ENCODE data around the gene ARHGAP26.

The ARHGAP26 gene

GRCh38 chr5:143142596-143143435, 372.6 kb downstream of the ARHGAP26 start:
- H3K4me3 ChIP-seq (ENCODE audit: low read depth in 1 of 5, low read length in 5 of 5) = no peak overlapping the region
- H3K27me3 ChIP-seq (ENCODE audit: control insufficient read depth in 5 of 5, insufficient read depth in 4 of 5, low read length in 5 of 5) = no peaks in the 10 kb centered on the region
- H3K9me3 ChIP-seq (ENCODE audit: control insufficient read depth in 5 of 5, low read length in 5 of 5) = no peaks in the 10 kb centered on the region
- H3K27ac ChIP-seq (ENCODE audit: low read depth, low read length) = peak overlapping the region; percentile 66
- H3K9ac ChIP-seq (ENCODE audit: low read length in 5 of 5) = peak overlapping the region in 1 of 5 donors; percentile 13
- H3K4me1 ChIP-seq (ENCODE audit: control insufficient read depth in 5 of 5, insufficient read depth in 5 of 5, low read length in 5 of 5) = peaks cover 0 to 32% (median 20%) of the 10 kb centered on the region in 5 donors
- H3K36me3 ChIP-seq (ENCODE audit: control insufficient read depth in 5 of 5, insufficient read depth in 5 of 5, low read length in 5 of 5) = peaks cover 0 to 5% (median 0%) of the 10 kb centered on the region in 5 donors

- peaks cover 0 to 44% (median 31%) of the 10 kb centered on the region in 5 donors for H3K4me1 ChIP-seq (ENCODE audit: control insufficient read depth in 5 of 5, insufficient read depth in 5 of 5, low read length in 5 of 5)
Observed at GRCh38 chr5:143143973-143144372, 373.8 kb downstream of the ARHGAP26 start.

GRCh38 chr5:143145243-143146160, 375.3 kb downstream of the ARHGAP26 start:
- Histone ChIP-seq H3K9ac (ENCODE audit: low read length in 5 of 5) (peak overlapping the region in 2 of 5 donors; percentile 33 to 41), H3K27me3 (ENCODE audit: control insufficient read depth in 5 of 5, insufficient read depth in 4 of 5, low read length in 5 of 5) (no peaks in the 10 kb centered on the region), H3K4me3 (ENCODE audit: low read depth in 1 of 5, low read length in 5 of 5) (peak overlapping the region in 2 of 5 donors; percentile 17 to 38), H3K9me3 (ENCODE audit: control insufficient read depth in 5 of 5, low read length in 5 of 5) (no peaks in the 10 kb centered on the region), H3K27ac (ENCODE audit: low read depth, low read length) (peak overlapping the region; percentile 27), H3K4me1 (ENCODE audit: control insufficient read depth in 5 of 5, insufficient read depth in 5 of 5, low read length in 5 of 5) (peaks cover 0 to 38% (median 28%) of the 10 kb centered on the region in 5 donors), H3K36me3 (ENCODE audit: control insufficient read depth in 5 of 5, insufficient read depth in 5 of 5, low read length in 5 of 5) (peaks cover 0 to 11% (median 3%) of the 10 kb centered on the region in 5 donors)

More at GRCh38 chr5:143143973-143144372, 373.8 kb downstream of the ARHGAP26 start:
- no peaks in the 10 kb centered on the region for H3K27me3 ChIP-seq (ENCODE audit: control insufficient read depth in 5 of 5, insufficient read depth in 4 of 5, low read length in 5 of 5)
- H3K9me3 ChIP-seq (ENCODE audit: control insufficient read depth in 5 of 5, low read length in 5 of 5) = no peaks in the 10 kb centered on the region
- no peak overlapping the region for H3K9ac ChIP-seq (ENCODE audit: low read length in 5 of 5)
- H3K27ac ChIP-seq (ENCODE audit: low read depth, low read length) = peak overlapping the region; percentile 66
- peaks cover 0 to 5% (median 0%) of the 10 kb centered on the region in 5 donors for H3K36me3 ChIP-seq (ENCODE audit: control insufficient read depth in 5 of 5, insufficient read depth in 5 of 5, low read length in 5 of 5)
- H3K4me3 ChIP-seq (ENCODE audit: low read depth in 1 of 5, low read length in 5 of 5) = no peak overlapping the region

GRCh38 chr5:143146161-143146560, 376.0 kb downstream of the ARHGAP26 start:
- Histone ChIP-seq H3K27me3 (ENCODE audit: control insufficient read depth in 5 of 5, insufficient read depth in 4 of 5, low read length in 5 of 5) (no peaks in the 10 kb centered on the region), H3K27ac (ENCODE audit: low read depth, low read length) (peak overlapping the region; percentile 27), H3K4me3 (ENCODE audit: low read depth in 1 of 5, low read length in 5 of 5) (no peak overlapping the region), H3K36me3 (ENCODE audit: control insufficient read depth in 5 of 5, insufficient read depth in 5 of 5, low read length in 5 of 5) (peaks cover 0 to 11% (median 3%) of the 10 kb centered on the region in 5 donors), H3K9ac (ENCODE audit: low read length in 5 of 5) (no peak overlapping the region), H3K4me1 (ENCODE audit: control insufficient read depth in 5 of 5, insufficient read depth in 5 of 5, low read length in 5 of 5) (peaks cover 0 to 38% (median 28%) of the 10 kb centered on the region in 5 donors), H3K9me3 (ENCODE audit: control insufficient read depth in 5 of 5, low read length in 5 of 5) (no peaks in the 10 kb centered on the region)

GRCh38 chr5:143147383-143147782, 377.2 kb downstream of the ARHGAP26 start:
- H3K9me3 ChIP-seq (ENCODE audit: control insufficient read depth in 5 of 5, low read length in 5 of 5) = no peaks in the 10 kb centered on the region
- H3K36me3 ChIP-seq (ENCODE audit: control insufficient read depth in 5 of 5, insufficient read depth in 5 of 5, low read length in 5 of 5) = peaks cover 0 to 11% (median 3%) of the 10 kb centered on the region in 5 donors
- no peak overlapping the region for H3K9ac ChIP-seq (ENCODE audit: low read length in 5 of 5)
- no peak overlapping the region for H3K4me3 ChIP-seq (ENCODE audit: low read depth in 1 of 5, low read length in 5 of 5)
- H3K27ac ChIP-seq (ENCODE audit: low read depth, low read length) = peak overlapping the region; percentile 78
- no peaks in the 10 kb centered on the region for H3K27me3 ChIP-seq (ENCODE audit: control insufficient read depth in 5 of 5, insufficient read depth in 4 of 5, low read length in 5 of 5)
- peaks cover 0 to 36% (median 27%) of the 10 kb centered on the region in 5 donors for H3K4me1 ChIP-seq (ENCODE audit: control insufficient read depth in 5 of 5, insufficient read depth in 5 of 5, low read length in 5 of 5)

- H3K27me3 ChIP-seq (ENCODE audit: control insufficient read depth in 5 of 5, insufficient read depth in 4 of 5, low read length in 5 of 5) = no peaks in the 10 kb centered on the region
- H3K4me1 ChIP-seq (ENCODE audit: control insufficient read depth in 5 of 5, insufficient read depth in 5 of 5, low read length in 5 of 5) = peaks cover 0 to 36% (median 27%) of the 10 kb centered on the region in 5 donors
- no peaks in the 10 kb centered on the region for H3K9me3 ChIP-seq (ENCODE audit: control insufficient read depth in 5 of 5, low read length in 5 of 5)
- peaks cover 0 to 11% (median 3%) of the 10 kb centered on the region in 5 donors for H3K36me3 ChIP-seq (ENCODE audit: control insufficient read depth in 5 of 5, insufficient read depth in 5 of 5, low read length in 5 of 5)
- H3K27ac ChIP-seq (ENCODE audit: low read depth, low read length) = peak overlapping the region; percentile 78
- H3K4me3 ChIP-seq (ENCODE audit: low read depth in 1 of 5, low read length in 5 of 5) = no peak overlapping the region
- H3K9ac ChIP-seq (ENCODE audit: low read length in 5 of 5) = peak overlapping the region in 1 of 5 donors; percentile 9
Observed at GRCh38 chr5:143147902-143148301, 377.7 kb downstream of the ARHGAP26 start.

- Histone ChIP-seq H3K36me3 (ENCODE audit: control insufficient read depth in 5 of 5, insufficient read depth in 5 of 5, low read length in 5 of 5) (peaks cover 0 to 11% (median 3%) of the 10 kb centered on the region in 5 donors), H3K9ac (ENCODE audit: low read length in 5 of 5) (no peak overlapping the region), H3K4me1 (ENCODE audit: control insufficient read depth in 5 of 5, insufficient read depth in 5 of 5, low read length in 5 of 5) (peaks cover 4 to 41% (median 33%) of the 10 kb centered on the region in 5 donors), H3K27ac (ENCODE audit: low read depth, low read length) (peak overlapping the region; percentile 78), H3K4me3 (ENCODE audit: low read depth in 1 of 5, low read length in 5 of 5) (no peak overlapping the region), H3K27me3 (ENCODE audit: control insufficient read depth in 5 of 5, insufficient read depth in 4 of 5, low read length in 5 of 5) (no peaks in the 10 kb centered on the region), H3K9me3 (ENCODE audit: control insufficient read depth in 5 of 5, low read length in 5 of 5) (no peaks in the 10 kb centered on the region)
Observed at GRCh38 chr5:143148771-143149170, 378.6 kb downstream of the ARHGAP26 start.

- H3K27ac ChIP-seq (ENCODE audit: low read depth, low read length) = no peak overlapping the region
- peaks cover 0 to 11% (median 3%) of the 10 kb centered on the region in 5 donors for H3K36me3 ChIP-seq (ENCODE audit: control insufficient read depth in 5 of 5, insufficient read depth in 5 of 5, low read length in 5 of 5)
- no peak overlapping the region for H3K9ac ChIP-seq (ENCODE audit: low read length in 5 of 5)
- no peak overlapping the region for H3K4me3 ChIP-seq (ENCODE audit: low read depth in 1 of 5, low read length in 5 of 5)
- no peaks in the 10 kb centered on the region for H3K9me3 ChIP-seq (ENCODE audit: control insufficient read depth in 5 of 5, low read length in 5 of 5)
- H3K27me3 ChIP-seq (ENCODE audit: control insufficient read depth in 5 of 5, insufficient read depth in 4 of 5, low read length in 5 of 5) = no peaks in the 10 kb centered on the region
- H3K4me1 ChIP-seq (ENCODE audit: control insufficient read depth in 5 of 5, insufficient read depth in 5 of 5, low read length in 5 of 5) = peaks cover 4 to 51% (median 42%) of the 10 kb centered on the region in 5 donors
Observed at GRCh38 chr5:143149759-143150158, 379.6 kb downstream of the ARHGAP26 start.

- Histone ChIP-seq H3K27me3 (ENCODE audit: control insufficient read depth in 5 of 5, insufficient read depth in 4 of 5, low read length in 5 of 5) (no peaks in the 10 kb centered on the region), H3K9me3 (ENCODE audit: control insufficient read depth in 5 of 5, low read length in 5 of 5) (no peaks in the 10 kb centered on the region), H3K36me3 (ENCODE audit: control insufficient read depth in 5 of 5, insufficient read depth in 5 of 5, low read length in 5 of 5) (peaks cover 0 to 11% (median 3%) of the 10 kb centered on the region in 5 donors), H3K9ac (ENCODE audit: low read length in 5 of 5) (no peak overlapping the region), H3K4me1 (ENCODE audit: control insufficient read depth in 5 of 5, insufficient read depth in 5 of 5, low read length in 5 of 5) (peaks cover 4 to 59% (median 47%) of the 10 kb centered on the region in 5 donors), H3K4me3 (ENCODE audit: low read depth in 1 of 5, low read length in 5 of 5) (no peak overlapping the region), H3K27ac (ENCODE audit: low read depth, low read length) (no peak overlapping the region)
Observed at GRCh38 chr5:143151056-143151700, 381.0 kb downstream of the ARHGAP26 start.
